Endothelial cell of hepatic sinusoid (primary cell): ENCODE results near the gene ZNF69.

ENCODE experiments used
- in situ Hi-C: cut with HindIII; loops from 2 replicates; pipeline ENCODE4 v1.10.0; 2017; ENCODE audit warnings: low sequenced_read_pairs

ZNF69 gene

DNA sequence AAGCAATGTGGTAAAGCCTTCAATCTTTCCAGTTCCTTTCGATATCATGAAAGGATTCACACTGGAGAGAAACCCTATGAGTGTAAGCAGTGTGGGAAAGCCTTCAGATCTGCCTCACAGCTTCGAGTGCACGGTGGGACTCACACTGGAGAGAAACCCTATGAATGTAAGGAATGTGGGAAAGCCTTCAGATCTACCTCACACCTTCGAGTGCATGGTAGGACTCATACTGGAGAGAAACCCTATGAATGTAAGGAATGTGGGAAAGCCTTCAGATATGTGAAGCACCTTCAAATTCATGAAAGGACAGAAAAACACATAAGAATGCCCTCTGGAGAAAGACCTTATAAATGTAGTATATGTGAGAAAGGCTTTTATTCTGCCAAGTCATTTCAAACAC, 61.6 kb downstream of the ZNF69 start:
- in situ Hi-C loops, result loop anchor here (10.0 kb wide), 1 partner anchor 64 kb away; the partner anchor contains the start of gene ZNF69

DNA sequence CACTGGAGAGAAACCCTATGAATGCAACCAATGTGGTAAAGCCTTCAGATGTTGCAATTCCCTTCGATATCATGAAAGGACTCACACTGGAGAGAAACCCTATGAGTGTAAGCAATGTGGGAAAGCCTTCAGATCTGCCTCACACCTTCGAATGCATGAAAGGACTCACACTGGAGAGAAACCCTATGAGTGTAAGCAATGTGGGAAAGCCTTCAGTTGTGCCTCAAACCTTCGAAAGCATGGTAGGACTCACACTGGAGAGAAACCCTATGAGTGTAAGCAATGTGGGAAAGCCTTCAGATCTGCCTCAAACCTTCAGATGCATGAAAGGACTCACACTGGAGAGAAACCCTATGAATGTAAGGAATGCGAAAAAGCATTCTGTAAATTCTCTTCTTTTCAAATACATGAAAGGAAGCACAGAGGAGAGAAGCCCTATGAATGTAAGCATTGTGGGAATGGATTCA, 62.1 kb downstream of the ZNF69 start:
- in situ Hi-C loops, result loop anchor here (5.0 to 10.0 kb wide), 2 partner anchors 65 to 183 kb away; partner anchors contain the start of gene ZNF69

- in situ Hi-C loops, result loop anchor here (5.0 kb wide), 1 partner anchor 182 kb away; no protein-coding TSS in a partner anchor
Observed at GRCh38 chr19:11950312-11950711, 62.7 kb downstream of the ZNF69 start.
